Measurements from ENCODE around the gene FKBP8. TPM values are rescaled to one million over a fixed set of nuclear protein-coding genes. Genes with fewer than 3 reads are reported as not detected.
A peak's percentile ranks its signal among the peaks of the same experiment; 100 is the strongest.

FKBP8 gene
- polyA plus RNA-seq, 1 donor (not counting 4 experiments of a cell fraction or from before 2014, with no cell fraction given), result 115 TPM

DNA sequence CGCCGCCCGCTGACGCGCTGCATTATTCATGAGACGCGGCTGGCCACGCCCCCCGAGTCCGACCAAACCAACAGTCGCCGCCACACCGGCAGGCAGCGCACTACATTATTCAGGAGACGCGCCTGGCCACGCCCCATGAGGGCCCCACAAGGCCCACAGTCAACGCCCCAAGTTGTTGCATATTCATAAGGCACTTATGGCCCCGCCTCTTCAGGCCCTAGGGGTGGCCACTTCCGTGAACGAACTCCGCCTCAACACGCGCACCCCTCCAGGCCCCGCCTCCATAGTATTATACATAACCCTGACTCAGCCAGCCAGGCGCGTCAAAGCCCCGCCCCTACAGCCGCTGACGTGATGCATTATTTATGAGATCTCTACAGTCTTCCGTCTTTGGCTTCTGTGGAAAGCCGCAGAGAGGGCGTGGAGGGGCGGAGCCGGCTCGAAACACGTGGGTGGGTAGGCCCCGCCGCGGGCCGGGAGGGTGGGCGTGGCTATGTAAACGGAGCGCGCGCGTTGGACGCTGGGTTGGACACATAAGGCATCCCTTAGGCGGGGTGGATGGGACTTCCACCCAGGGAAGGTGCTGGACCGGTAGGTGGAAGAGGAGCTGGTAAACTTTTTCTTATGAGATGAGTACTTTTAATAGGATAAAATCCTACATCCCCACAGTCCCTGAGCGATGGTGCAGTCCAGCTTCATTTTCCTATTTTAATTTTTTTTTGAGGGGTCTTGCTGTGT lies 21.1 kb downstream of the FKBP8 start:
- Histone ChIP-seq H3K9me3 (ENCODE audit: control insufficient read depth, low read depth, low read length) (no peaks in the 10 kb centered on the region), H3K27me3 (ENCODE audit: control insufficient read depth, extremely low read depth, insufficient read depth, low read length) (no peaks in the 10 kb centered on the region), H3K79me2 (ENCODE audit: control insufficient read depth, insufficient read depth, low read length) (peaks cover 44% of the 10 kb centered on the region), H3K9ac (ENCODE audit: control insufficient read depth, extremely low read depth, insufficient read depth, low read length) (peak overlapping the region; percentile 96), H3K4me2 (ENCODE audit: control insufficient read depth, extremely low read depth, insufficient read depth, low read depth, low read length) (peak overlapping the region; percentile 66), H3K36me3 (ENCODE audit: control insufficient read depth in 2 of 2, extremely low read depth in 1 of 2, insufficient read depth in 2 of 2, low read length in 2 of 2) (peaks cover 0 to 3% of the 10 kb centered on the region in 2 experiments), H2AFZ (ENCODE audit: control insufficient read depth, low read length) (peak overlapping the region; percentile 51), H3K27ac (ENCODE audit: control insufficient read depth, insufficient read depth, low read length) (peak overlapping the region; percentile 81), H3K4me3 (ENCODE audit: control insufficient read depth in 2 of 3, extremely low read depth in 1 of 3, insufficient read depth in 2 of 3, low read depth in 1 of 3, low read length in 3 of 3) (peak overlapping the region in 2 of 3 experiments; percentile 86 to 100), H3K4me1 (ENCODE audit: control insufficient read depth, extremely low read depth, insufficient read depth, low read length) (peaks cover 30% of the 10 kb centered on the region), H4K20me1 (ENCODE audit: control insufficient read depth, extremely low read depth, insufficient read depth, low read length) (peaks cover 2% of the 10 kb centered on the region), H3K9me1 (ENCODE audit: control insufficient read depth, extremely low read depth, insufficient read depth, low read length) (no peaks in the 10 kb centered on the region)
- DNase-seq (ENCODE audit: low read depth, low spot score) (peak; percentile 99), FAIRE-seq (peak; percentile 79)
- no peak for TF ChIP-seq EZH2 (IDR thresholded peaks at IDR 0.05; ENCODE audit: low read length)
- TF ChIP-seq, protein P1, sequence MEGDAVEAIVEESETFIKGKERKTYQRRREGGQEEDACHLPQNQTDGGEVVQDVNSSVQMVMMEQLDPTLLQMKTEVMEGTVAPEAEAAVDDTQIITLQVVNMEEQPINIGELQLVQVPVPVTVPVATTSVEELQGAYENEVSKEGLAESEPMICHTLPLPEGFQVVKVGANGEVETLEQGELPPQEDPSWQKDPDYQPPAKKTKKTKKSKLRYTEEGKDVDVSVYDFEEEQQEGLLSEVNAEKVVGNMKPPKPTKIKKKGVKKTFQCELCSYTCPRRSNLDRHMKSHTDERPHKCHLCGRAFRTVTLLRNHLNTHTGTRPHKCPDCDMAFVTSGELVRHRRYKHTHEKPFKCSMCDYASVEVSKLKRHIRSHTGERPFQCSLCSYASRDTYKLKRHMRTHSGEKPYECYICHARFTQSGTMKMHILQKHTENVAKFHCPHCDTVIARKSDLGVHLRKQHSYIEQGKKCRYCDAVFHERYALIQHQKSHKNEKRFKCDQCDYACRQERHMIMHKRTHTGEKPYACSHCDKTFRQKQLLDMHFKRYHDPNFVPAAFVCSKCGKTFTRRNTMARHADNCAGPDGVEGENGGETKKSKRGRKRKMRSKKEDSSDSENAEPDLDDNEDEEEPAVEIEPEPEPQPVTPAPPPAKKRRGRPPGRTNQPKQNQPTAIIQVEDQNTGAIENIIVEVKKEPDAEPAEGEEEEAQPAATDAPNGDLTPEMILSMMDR (optimal IDR thresholded peaks at IDR 0.05 in 1 of 3, IDR thresholded peaks at IDR 0.05 in 1 of 3, conservative IDR thresholded peaks at IDR 0.05 in 1 of 3; ENCODE audit: extremely low read depth in 1 of 3, insufficient read depth in 2 of 3, low read length in 3 of 3), result peak in 1 of 3 experiments; percentile 20
- dilution Hi-C loops (cut with MboI; ENCODE audit: extremely low pct_ligation_motif_present, low sequenced_read_pairs), result no loop called here

DNA sequence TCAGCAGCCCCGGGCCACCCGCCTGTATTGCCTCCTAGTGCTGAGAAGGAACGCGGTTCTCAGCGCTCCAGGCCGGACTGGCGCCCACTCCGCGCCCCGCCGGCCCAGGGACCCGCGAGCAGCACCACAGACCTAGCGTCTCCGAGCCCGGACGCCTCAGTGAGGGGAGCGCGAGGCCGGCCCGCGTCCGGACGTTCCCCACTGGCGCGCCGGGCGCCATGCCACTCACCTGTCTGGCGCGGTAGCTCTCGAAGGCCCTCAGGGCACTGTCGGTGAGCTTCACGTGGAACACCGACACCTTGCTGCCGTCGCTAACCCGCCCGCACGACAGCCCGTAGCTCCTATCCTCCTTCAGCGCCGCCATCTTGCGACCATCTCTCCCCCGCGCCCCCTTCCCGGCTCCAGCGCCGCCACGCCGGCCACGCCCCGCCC lies 21.7 kb downstream of the FKBP8 start, which contains the start of gene ELL:
Gene ELL, minus strand, starts transcription at position 379 of the 432 bp plus-strand sequence. Its CDS starts 15 bp downstream, at position 364.
- H3K27ac ChIP-seq (ENCODE audit: control insufficient read depth, insufficient read depth, low read length), result peak within 1 kb of the TSS; percentile 94
- H3K4me2 ChIP-seq (ENCODE audit: control insufficient read depth, extremely low read depth, insufficient read depth, low read depth, low read length), result peak within 1 kb of the TSS; percentile 100
- TF ChIP-seq, protein P1 (optimal IDR thresholded peaks at IDR 0.05 in 1 of 3, IDR thresholded peaks at IDR 0.05 in 1 of 3, conservative IDR thresholded peaks at IDR 0.05 in 1 of 3; ENCODE audit: extremely low read depth in 1 of 3, insufficient read depth in 2 of 3, low read length in 3 of 3), result no peak
- no peak for TF ChIP-seq EZH2 (IDR thresholded peaks at IDR 0.05; ENCODE audit: low read length)
- H4K20me1 ChIP-seq (ENCODE audit: control insufficient read depth, extremely low read depth, insufficient read depth, low read length), result peaks cover 2% of the 10 kb centered on the region
- peaks cover 50% of the 10 kb centered on the region for H3K79me2 ChIP-seq (ENCODE audit: control insufficient read depth, insufficient read depth, low read length)
- peak within 1 kb of the TSS; percentile 96 for H3K9ac ChIP-seq (ENCODE audit: control insufficient read depth, extremely low read depth, insufficient read depth, low read length)
- DNase-seq (ENCODE audit: low read depth, low spot score) (no peak), FAIRE-seq (no peak)
- H3K4me3 ChIP-seq (ENCODE audit: control insufficient read depth in 2 of 3, extremely low read depth in 1 of 3, insufficient read depth in 2 of 3, low read depth in 1 of 3, low read length in 3 of 3), result peak within 1 kb of the TSS; percentile 86 to 100 (median 99)
- no peaks in the 10 kb centered on the region for H3K9me1 ChIP-seq (ENCODE audit: control insufficient read depth, extremely low read depth, insufficient read depth, low read length)
- H3K36me3 ChIP-seq (ENCODE audit: control insufficient read depth in 2 of 2, extremely low read depth in 1 of 2, insufficient read depth in 2 of 2, low read length in 2 of 2), result peaks cover 3% of the 10 kb centered on the region in 2 experiments
- H3K9me3 ChIP-seq (ENCODE audit: control insufficient read depth, low read depth, low read length), result no peaks in the 10 kb centered on the region
- no peaks in the 10 kb centered on the region for H3K27me3 ChIP-seq (ENCODE audit: control insufficient read depth, extremely low read depth, insufficient read depth, low read length)
- peaks cover 24% of the 10 kb centered on the region for H3K4me1 ChIP-seq (ENCODE audit: control insufficient read depth, extremely low read depth, insufficient read depth, low read length)
- peak within 1 kb of the TSS; percentile 78 for H2AFZ ChIP-seq (ENCODE audit: control insufficient read depth, low read length)
- dilution Hi-C loops (cut with MboI; ENCODE audit: extremely low pct_ligation_motif_present, low sequenced_read_pairs), result no loop called here

All from keratinocyte (primary cell).